C1 segment of cervical spinal cord (tissue), 14 donors: ENCODE measurements around the gene ATP5IF1.

Experiments
- DNase-seq, 14 donors: peaks; one replicate each; lab custom pipeline; 2025; lab: John Stamatoyannopoulos, UW

The ATP5IF1 gene

DNA sequence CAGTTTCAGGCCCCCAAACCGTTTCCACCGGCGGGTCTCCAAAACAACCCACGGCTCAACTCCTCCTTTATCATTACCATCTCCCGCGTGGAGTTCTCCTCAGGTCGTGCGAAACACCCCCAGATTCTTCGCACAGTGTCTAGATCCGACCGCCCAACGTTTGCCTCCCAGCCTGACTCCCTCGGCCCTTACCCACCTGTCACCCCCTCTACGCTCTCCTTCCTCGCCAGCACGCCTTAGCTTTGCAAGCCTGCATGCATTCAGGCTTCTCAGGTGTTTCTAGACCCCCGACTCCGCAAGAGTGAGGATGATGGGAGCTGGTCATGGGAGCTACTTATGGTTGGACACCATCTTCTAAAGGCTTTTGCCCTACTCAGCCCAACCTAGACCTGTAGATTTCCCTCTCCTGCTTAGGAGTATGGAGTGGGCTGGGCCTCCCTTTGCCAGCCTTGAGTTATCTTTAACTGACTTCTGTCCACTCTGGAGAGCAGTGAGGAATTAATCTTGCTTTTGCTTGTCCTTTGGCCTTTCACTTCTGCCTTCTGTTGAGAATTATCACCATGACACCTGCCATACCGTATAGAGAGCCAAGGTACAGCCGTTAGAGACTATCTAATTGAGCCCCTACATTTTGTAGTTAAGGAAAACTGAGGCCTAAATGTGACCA lies 865 bp downstream of the ATP5IF1 start:
- DNase-seq: peak in 2 of 14 donors; percentile 28 to 48

DNA sequence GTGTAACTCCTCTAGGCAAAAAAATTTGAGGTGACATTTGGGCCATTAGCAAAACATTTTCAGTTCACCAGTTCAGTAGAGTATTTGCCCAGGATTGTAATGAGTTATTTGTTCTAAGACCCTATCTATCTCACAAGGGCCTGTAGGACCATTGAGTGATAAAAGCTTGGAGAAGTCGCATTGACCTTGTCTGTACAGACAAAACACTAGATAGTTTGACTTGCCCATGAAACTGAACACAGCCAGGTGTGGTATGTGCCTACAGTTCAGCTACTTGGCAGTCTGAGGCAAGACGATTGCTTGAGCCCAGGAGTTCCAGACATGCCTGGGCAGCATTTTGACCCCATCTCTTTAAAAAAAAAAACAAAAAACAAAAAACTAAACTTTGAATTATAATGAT lies 3.1 kb downstream of the ATP5IF1 start:
- DNase-seq: no peak

DNA sequence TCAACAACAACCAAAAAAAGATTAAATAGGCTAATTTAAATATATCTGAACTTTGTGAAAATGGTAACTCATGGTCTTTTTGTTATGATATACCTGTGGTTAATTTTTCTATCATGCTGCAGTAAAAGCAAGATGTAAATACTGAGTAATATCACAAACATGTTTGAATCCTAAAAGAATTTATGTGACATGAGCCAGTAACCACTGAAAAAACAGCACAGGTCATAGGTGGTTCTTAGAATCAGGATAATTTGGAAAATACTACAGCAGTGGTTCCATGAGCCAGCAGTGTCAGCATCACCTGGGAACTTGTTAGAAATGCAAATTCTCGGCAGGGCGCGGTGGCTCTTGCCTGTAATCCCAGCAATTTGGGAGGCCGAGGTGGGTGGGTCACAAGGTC lies 4.1 kb downstream of the ATP5IF1 start:
- DNase-seq: no peak

DNA sequence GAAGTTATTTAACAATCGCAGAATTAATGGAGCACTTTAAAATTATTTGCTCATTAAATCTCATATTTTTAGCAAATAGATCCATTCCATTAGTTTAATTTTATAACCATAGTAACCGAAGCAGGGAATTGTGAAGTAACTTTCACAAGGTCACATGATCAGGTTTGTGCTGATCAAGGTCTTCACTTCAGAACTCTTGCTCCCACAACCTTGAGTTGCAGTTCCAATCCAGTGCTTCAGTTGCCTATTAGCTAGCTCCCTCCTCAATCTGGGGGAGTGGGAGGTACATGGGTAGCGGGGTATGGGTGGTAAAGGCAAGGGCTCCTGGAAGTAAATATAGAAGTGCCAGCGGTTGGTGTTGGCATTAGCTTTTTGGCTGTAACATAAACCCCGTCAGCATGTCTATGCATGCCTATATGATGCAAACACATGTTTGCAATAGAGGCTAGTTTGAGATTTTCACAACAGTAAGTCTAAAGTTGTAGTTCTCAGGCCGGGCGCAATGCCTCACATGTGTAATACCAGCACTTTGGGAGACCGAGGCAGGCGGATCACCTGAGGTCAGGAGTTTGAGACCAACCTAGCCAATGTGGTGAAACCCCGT lies 5.8 kb downstream of the ATP5IF1 start:
- no peak for DNase-seq

DNA sequence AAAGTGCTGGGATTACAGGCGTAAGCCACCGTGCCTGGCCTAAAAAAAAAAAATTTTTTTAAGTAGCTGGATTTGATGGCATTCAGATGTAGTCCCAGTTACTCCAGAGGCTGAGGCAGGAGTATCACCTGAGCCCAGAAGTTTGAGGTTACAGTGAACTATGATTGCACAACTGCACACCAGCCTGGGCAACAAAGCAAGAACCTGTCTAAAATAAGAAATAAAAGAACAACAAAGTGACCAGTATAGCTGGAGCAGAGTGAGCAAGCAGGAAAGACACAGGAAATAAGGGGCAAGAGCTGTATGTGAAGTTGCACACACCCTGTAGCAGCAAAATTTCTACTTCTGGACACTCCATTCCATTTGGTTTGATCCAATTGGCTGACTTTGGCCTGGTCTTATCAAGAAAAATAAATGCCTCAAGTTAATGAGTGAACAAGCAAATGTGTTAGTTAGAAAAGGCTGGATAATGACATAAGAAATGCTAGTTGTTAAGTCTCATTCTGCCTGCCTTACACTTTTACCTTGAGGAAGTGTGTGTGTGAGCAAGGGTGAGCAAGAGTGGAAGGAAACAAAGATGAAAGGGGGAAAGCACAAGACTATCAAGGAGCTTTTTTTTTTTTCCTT lies 7.9 kb downstream of the ATP5IF1 start:
- DNase-seq: no peak

DNA sequence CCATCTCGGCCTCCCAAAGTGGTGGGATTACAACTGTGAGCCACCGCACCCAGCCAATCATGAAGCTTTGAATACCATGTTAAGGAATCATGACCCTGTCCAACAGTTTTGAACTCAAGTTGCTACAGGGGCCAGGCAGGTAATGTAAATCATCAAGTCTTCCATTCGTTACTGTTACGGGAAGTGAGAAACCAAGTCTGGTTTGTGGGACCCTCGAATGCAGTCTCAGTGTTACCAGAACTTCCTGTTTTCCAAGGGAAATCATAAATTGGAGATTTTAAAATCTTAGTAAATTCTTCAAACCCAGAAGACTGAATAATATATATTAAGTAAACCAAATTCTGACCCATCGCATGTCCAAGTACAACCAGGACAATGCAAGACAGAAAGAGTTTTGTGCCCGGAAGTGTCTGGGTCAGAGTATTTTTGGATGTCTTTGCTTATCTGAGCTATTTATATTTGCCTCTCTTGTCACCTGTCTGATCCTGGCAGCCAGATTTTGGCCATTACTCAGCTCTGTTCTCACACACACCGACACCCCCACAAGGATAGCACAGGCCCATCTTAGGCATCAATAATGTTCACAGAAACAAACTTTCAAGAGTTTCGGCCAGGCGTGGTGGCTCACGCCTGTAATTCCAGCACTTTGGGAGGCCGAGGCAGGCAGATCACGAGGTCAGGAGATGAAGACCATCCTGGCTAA lies 8.8 kb downstream of the ATP5IF1 start:
- DNase-seq: peak in 1 of 14 donors; percentile 6

DNA sequence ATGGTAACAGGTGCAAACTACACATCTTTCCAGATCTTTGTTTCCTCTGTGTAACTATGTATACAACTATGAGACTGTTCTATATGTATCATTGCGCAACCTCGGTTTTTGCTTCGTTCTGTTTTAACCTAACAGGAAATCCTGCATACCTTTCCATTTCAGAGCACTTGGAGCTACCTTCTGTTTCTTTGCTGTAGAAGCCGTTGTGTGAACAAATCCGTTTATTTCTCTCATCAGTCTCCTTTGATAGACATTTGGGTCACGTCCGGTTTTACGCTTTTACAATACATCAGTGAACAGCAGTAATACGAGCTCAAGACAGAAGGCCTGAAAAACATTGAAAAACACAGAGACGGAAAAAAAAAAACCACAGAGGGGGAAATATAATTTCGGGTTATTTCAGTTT lies 10.5 kb downstream of the ATP5IF1 start:
- peak in 1 of 14 donors; percentile 22 for DNase-seq

DNA sequence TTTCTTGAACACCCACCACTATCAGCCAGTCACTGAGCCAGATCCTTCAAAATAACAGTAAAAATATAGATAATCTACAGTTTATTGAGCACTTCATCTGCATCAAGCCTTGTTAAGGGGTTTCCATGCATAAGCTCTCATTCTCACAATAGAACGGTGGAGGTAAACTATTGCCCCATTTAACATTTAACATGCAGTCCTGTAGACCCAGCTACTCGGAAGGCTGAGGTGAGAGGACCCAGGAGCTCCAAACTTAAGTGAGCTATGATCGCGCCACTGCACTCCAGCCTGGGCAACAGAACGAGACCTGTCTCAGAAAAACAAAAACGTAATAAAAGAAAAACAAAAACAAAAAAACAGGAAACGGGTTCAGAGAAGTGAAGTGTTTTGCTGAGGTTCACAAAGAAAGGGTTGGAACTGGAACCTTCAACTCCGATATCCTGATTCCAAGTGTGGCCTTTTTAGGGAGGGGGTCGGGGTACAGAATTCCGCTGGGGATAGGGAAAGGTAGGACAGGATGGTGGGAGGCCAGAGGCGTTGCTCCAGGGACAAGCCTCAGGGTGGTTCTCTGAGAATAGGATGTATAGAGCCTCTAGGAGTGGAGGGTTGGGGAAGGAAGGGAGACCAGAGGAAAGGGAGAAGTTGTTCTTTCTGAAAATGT lies 11.8 kb downstream of the ATP5IF1 start:
- DNase-seq: peak in 3 of 14 donors; percentile 43 to 62 (median 44)

DNA sequence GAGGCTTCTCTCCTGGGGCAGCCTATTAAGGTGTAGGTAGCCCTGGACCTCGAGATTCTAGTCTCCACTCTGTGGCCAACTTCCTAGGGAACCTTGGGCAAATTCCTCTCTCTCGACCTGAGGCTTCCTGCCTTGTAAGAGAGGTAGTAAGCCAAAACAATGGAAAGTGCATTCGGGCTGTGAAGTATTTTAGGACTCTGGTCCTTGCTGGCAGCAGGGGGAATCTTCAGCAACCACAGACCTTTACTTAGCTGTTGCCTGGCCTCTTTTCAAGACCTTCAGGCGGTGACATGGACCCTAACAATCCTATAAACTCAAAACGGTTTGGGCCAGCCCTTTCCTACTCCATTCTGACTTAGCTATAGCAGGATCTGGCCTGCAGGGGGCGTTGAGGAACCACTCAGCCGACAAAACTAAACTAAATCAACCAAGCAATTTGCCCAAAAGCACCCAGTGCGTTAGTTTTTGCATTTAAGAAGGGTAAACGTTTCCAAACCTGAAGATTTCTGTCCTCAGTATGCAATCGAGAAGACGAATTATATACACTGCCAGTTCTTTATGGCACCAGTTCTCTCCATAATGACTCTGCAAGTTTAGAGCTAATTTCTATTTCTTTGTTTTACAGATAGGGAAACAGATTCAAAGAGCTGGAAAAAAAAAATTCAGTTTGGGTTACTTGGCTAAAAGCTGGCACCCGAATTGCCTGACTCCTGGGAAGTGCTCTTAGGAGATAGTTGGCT lies 12.5 kb downstream of the ATP5IF1 start:
- peak in 12 of 14 donors; percentile 18 to 79 (median 53) for DNase-seq

DNA sequence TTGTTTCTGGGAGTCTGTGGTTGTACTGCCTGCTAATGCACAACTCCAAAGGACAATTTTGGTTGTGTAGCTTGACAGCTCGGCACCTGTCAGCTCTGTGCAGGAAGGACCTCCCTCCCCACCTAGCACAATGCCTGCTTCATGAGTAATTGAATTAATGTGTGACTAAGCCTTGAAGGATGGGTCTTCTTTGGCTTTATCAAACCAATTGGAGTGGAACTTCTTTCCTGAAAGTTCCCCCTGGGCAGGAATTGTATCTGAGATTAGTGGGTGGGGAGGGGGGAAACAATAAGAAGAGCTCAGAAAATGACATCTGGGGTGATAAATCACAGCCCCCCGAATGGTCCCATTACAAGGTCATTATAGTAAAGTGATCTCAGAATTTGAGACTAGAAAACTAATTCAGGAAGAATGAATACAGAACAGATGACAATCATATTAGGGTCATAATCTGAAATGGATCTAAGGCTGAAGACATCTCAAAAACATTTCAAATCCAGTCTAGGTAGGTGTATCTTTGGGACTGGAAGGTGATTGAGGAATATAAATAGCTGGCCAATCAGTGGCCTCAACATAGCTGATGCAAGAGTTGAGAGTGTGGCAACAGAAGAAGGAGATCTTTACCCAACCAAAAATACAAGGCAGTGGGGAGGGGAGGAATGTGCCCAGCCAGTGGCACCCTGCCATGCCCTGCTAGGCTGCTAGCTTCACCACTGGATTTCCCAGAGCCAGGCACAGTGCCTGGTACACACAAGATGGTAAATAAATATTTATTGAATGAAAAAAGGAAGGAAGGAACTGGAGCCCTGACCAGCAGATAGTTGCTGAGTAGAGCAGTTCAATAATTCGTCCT lies 13.3 kb downstream of the ATP5IF1 start:
- DNase-seq: peak in 5 of 14 donors; percentile 3 to 43 (median 13)

DNA sequence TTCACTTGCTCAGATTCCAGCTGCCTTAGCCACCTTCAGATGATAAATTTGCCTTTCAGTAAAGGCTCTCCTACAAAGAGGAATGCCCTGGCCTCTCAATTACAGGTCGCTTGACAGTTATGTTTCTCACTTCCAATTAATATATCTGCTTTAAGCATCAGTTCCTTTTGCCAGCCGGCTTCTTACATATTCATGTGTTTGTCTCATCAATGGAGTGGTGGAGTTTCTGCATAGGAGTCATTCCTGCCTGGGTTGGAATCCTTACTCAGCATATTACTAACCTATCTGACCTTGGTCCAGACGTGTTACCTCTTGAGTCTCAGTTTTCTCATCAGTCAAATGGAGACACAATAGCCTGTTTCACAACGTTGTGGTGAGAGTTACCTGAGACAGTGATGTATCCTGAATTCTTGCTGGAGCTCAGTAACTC lies 14.0 kb downstream of the ATP5IF1 start:
- DNase-seq: no peak

DNA sequence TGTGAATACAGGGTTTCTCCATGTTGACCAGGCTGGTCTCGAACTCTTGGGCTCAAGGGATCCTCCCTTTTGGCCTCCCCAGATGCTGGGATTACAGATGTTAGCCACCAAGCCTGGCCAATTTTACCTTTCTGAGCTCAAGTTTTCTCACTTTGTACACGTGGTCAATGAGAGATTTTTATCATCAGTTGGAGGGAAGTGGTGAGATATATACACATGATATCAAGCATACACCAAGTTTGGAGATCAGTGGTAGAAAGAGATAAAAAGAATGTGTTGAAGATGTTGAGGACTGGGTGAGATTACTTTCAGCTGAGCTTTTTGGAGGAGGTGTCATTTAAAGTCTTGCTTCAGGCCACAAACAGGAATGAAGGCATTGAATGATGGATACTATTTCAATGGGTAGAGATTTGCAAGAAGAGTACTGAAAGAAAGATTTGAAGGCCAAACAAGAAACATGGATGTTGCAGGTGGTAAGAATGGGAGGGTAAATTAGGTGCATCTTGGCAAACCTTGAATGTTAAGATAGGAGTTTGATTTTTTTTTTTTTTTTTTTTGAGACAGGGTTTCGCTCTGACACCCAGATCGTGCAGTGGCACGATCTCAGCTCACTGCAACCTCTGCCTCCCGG lies 20.4 kb downstream of the ATP5IF1 start:
- no peak for DNase-seq

DNA sequence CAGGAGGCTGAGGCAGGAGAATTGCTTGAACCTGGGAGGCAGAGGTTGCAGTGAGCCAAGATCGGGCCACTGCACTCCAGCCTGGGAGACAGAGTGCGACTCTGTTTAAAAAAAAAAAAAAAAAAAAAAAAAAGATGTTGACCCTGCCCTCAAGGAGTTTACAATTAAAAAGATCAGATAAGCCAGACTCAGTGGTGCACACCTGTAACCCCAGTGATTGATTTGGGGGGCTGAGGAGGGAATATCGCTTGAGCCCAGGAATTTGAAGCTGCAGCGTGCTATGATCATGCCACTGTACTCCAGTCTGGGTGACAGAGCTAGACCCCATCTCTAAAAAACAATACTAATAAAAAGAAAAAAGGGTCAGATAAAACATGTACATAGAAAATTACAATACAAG lies 21.8 kb downstream of the ATP5IF1 start:
- no peak for DNase-seq

DNA sequence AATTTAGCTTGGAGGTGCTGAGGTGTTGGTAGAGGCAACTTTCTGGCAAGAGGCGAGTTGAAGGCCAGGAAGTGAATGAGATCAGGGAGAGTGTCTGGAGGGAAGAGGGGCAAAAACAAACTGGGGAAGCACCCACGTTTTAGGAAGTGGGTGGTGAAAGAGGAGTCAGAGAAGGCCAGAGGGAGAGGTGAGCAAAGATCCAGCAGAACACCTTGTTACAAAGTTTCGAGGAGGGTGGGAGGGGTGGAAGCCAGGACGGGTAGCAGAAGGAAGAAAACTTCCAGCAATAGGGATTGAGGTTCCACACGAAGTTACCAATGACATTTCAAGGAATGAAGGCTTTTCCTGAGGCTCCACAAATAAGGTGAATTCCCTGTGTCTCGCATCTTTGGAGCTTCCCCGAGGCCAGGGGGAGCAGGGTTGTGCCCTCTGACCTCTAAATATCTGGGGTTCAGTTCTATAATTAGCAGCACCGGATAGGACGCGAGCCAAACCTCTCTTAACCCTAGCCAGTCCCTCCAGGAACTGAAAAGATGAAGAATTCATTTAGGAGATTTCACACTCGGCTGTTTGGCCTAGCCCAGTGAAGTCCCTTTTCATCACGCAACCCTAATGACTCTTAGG lies 22.8 kb downstream of the ATP5IF1 start:
- DNase-seq: no peak

DNA sequence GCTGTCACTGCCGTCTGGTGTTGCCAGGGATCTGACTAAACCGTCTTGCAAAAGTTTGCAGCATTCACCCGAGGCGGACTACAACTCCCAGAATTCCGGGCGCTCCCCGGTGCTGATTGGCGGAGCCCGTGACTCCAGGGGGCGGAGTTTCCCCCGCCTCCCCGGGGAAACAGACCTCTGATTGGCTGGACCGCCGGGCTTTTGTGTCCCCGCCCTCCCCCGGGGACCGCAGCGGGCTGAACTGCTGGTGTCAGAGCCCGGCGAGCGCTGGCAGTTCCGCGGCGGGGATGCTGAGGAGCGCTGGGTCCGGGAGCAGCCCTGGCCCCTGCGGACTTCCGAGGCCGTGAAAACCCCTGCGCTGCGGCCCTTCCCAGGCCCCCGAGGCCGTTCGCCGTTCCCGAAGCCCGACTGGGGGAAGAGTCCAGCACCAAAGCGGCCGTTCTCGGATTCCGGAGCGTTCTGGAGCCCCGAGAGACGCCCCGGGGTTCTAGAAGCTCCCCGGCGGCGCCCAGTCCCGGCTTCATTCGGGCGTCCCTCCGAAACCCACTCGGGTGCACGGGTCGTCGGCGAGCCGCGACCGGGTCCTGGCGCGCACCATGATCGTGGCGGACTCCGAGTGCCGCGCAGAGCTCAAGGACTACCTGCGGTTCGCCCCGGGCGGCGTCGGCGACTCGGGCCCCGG lies 23.5 kb downstream of the ATP5IF1 start, which contains the start of gene SESN2:
Gene SESN2, plus strand, starts transcription at position 267 of the 682 bp plus-strand sequence. Its CDS starts 330 bp downstream, at position 597.
- peak; percentile 74 to 98 (median 94) for DNase-seq

DNA sequence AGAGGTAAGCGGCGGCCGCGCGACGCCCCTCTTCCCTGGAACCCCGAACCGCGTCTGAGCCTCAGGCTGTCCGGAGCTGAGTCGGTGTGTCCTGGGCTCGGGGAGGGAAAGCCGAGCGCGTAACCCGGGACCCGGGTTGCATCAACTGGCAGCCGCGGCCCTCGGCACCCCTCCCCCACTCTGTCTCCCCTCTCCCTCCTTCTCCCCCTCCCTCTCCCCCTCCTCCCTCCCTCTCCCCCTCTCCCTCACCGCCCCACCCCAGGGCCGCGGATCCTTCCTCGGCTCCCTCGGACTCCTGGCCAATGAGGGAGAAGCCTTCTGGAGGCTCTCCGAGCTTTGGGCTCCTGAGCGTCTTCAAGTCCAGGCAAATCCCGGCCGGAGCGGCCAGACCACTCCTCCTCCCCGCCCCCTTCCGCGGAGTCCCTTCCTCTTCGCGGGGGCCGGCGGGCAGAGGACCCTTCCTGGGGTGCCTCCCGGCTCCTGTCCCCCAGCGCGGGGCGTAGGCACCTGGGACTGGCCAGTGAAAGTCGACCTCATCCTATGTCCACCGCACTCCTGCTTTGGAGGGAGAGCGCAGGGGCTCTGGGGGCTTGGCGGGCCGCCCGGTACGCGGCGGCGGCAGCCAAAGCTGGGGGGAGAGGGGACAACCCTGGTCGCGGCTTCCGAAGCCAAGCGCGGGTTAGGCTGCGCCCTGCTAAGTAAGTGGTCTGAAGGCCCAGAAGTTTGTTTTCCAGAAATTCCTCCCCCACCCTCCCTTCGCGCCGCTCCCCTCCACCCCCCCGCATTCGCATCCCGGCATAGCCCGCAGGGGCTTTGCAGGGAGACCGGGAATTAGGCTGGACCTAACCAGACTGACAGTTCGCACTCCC lies 24.2 kb downstream of the ATP5IF1 start:
- DNase-seq: peak in 11 of 14 donors; percentile 26 to 78 (median 42)

DNA sequence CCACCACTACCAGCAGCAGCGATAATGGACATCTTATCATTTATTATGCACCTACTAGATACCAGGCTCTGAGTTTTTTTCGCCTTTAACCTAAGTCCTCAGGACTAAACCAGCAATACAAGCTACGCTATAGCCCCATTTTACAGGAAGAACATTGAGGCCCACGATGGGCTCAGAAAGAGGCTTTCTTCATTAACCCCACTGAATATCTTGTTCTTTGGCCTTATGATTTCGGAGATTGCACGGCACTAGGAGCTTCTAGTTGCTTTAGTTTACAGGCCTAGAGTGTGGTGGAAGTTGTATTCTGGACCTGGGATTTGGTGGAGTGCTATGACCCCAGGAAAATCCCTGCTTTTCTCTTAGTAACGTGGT lies 24.9 kb downstream of the ATP5IF1 start:
- DNase-seq: no peak
